Measurements from ENCODE around the gene HKDC1.

HKDC1 gene

GRCh38 chr10:69216577-69217118, 3.5 kb upstream of the HKDC1 start:
- DNase-seq (ENCODE audit: low read depth) = no peak
- TF ChIP-seq CTCF (conservative IDR thresholded peaks at IDR 0.05; ENCODE audit: low read depth, low read length) = no peak
- no peak overlapping the region for H3K4me3 ChIP-seq (ENCODE audit: low read length)

- no peak overlapping the region for H3K4me3 ChIP-seq (ENCODE audit: low read length)
- no peak for TF ChIP-seq CTCF (conservative IDR thresholded peaks at IDR 0.05; ENCODE audit: low read depth, low read length)
- peak; percentile 99 for DNase-seq (ENCODE audit: low read depth)
Measured at GRCh38 chr10:69217119-69217754, 2.9 kb upstream of the HKDC1 start.

- no peak for TF ChIP-seq CTCF (conservative IDR thresholded peaks at IDR 0.05; ENCODE audit: low read depth, low read length)
- no peak overlapping the region for H3K4me3 ChIP-seq (ENCODE audit: low read length)
- no peak for DNase-seq (ENCODE audit: low read depth)
Measured at GRCh38 chr10:69218831-69219230, 1.3 kb upstream of the HKDC1 start.

GRCh38 chr10:69220507-69220906, 375 bp downstream of the HKDC1 start:
- no peak for DNase-seq (ENCODE audit: low read depth)
- TF ChIP-seq CTCF (conservative IDR thresholded peaks at IDR 0.05; ENCODE audit: low read depth, low read length) = no peak

GRCh38 chr10:69222157-69223027, 2.3 kb downstream of the HKDC1 start:
- TF ChIP-seq CTCF (conservative IDR thresholded peaks at IDR 0.05; ENCODE audit: low read depth, low read length) = peak; percentile 76
- no peak for DNase-seq (ENCODE audit: low read depth)
- peak overlapping the region; percentile 84 for H3K4me3 ChIP-seq (ENCODE audit: low read length)

More at GRCh38 chr10:69220507-69220906, 375 bp downstream of the HKDC1 start:
- peak overlapping the region; percentile 84 for H3K4me3 ChIP-seq (ENCODE audit: low read length)

- no peak for TF ChIP-seq CTCF (conservative IDR thresholded peaks at IDR 0.05; ENCODE audit: low read depth, low read length)
- no peak for DNase-seq (ENCODE audit: low read depth)
Measured at GRCh38 chr10:69223028-69223342, 2.9 kb downstream of the HKDC1 start.

More at GRCh38 chr10:69223028-69223342, 2.9 kb downstream of the HKDC1 start:
- H3K4me3 ChIP-seq (ENCODE audit: low read length) = peak overlapping the region; percentile 84
